HEK293T (cell line): ENCODE results near the gene SLAIN1.

Experiments
- BHLHE40 ChIP-seq: fragments of 450-650 bp; IDR thresholded peaks from 2 replicates; pipeline ENCODE4 v1.6.1; 2016; ENCODE audit warnings: mild to moderate bottlenecking, moderate library complexity, borderline replicate concordance
- ELF4 ChIP-seq: fragments of 450-650 bp; IDR thresholded peaks from 2 replicates; pipeline ENCODE4 v1.6.1; 2017; ENCODE audit warnings: antibody characterized with exemption
- FOXA1 ChIP-seq: fragments of 450-650 bp; IDR thresholded peaks from 2 replicates; pipeline ENCODE4 v1.6.1; 2016; ENCODE audit warnings: mild to moderate bottlenecking
- FOXK2 ChIP-seq: fragments of 450-650 bp; IDR thresholded peaks from 2 replicates; pipeline ENCODE4 v1.6.1; 2016; ENCODE audit warnings: mild to moderate bottlenecking
- NFRKB ChIP-seq: fragments of 450-650 bp; IDR thresholded peaks from 2 replicates; pipeline ENCODE4 v1.6.1; 2016; ENCODE audit warnings: mild to moderate bottlenecking, moderate library complexity
- SP1 ChIP-seq: fragments of 450-650 bp; IDR thresholded peaks from 2 replicates; pipeline ENCODE4 v1.6.1; 2017
- SUZ12 ChIP-seq: fragments of 450-650 bp; IDR thresholded peaks from 2 replicates; pipeline ENCODE4 v1.6.1; 2016; ENCODE audit warnings: mild to moderate bottlenecking
- TARDBP ChIP-seq: fragments of 450-650 bp; IDR thresholded peaks from 2 replicates; pipeline ENCODE4 v1.6.1; 2016

DNA sequence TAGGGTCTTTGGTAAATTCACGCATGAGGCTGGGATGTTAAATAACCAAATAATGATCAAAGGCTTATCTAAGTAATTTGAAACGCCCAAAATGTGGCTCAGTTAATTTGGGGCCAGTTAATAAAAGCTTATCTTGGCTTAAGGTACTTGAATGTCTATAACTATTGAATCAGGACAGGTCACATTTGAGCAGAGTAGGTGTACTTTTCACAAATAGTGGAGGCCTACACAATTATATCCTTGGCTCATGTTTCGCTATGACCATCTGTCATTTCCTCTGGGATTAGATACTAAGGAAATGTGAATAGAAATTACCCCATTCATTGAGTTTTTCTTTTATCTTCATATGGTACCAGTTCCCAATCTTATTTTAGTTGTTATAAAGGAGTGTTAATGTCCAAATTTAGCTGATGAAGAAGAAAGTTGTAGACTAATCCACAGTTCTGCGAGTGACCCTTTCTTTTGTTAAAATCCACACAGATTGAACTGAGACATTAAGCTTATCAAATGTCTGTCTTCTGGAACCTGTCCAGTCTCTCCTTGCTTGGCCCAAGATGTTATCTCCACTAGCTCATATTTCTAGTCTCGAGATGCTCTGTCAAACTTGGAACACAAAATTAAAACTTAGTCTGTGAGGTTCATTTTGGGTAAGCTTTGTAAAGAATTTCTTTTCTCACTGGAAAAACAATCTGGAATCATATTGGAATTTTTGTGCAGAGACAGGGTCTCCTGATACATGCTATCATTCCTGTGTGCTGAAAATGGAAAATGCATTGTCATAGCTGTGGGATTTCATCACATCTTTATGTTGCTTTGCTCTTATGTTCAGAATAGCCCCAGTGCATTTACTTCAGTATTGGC is 31.0 kb downstream of the SLAIN1 start:
- TF ChIP-seq SP1 = no peak
- TF ChIP-seq BHLHE40 = no peak
- no peak for TF ChIP-seq SUZ12
- no peak for TF ChIP-seq TARDBP
- TF ChIP-seq NFRKB = no peak
- TF ChIP-seq FOXA1 = no peak
- TF ChIP-seq FOXK2 = no peak
- TF ChIP-seq ELF4 = no peak
